ENCODE measurements around the gene IL1RAPL1.
"Not testable (repeated sequence)": the region's sequence is repeated elsewhere in the genome, so short reads cannot be mapped to it uniquely, and the experiment has no call there.

The IL1RAPL1 gene

GRCh38 chrX:28773807-28774206 is 186.6 kb downstream of the IL1RAPL1 start:
- no peak for DNase-seq

DNA sequence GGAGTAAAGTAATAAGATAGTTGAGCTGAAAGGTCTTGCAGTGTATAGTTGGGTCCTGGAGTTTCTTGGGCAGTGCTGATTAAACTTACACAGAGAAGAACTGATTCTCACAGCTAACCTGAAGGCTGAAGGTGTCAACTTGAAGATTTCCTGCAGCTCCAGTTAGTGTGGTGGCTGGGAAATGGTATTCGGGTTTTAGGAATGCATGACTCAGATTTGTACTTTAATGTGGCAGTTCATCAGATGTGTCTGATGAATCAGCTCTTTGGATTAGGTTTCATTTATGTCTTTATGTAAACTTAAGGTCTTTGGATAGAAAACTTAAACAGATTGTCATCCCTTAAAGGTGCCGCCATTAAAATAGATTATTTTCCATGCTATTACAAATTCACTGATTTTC is 200.0 kb downstream of the IL1RAPL1 start:
- no peak for DNase-seq

DNA sequence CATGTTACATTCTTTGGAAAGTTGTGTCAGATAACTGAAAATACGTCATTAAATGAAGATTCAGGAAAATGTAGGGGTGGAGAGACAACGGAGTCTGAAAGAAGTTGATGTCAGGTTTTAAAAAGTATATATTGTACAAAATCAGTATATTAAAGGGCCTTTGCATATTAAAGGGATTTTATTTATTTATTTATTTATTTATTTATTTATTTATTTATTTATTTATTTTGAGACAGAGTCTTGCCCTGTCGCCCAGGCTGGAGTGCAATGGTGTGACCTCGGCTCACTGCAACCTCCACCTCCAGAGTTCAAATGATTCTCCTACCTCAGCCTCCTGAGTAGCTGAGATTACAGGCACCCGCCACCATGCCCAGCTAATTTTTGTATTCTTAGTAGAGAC is 213.4 kb downstream of the IL1RAPL1 start:
- not testable (repeated sequence) for DNase-seq

GRCh38 chrX:28802625-28803024 is 215.4 kb downstream of the IL1RAPL1 start:
- no peak for DNase-seq

DNA sequence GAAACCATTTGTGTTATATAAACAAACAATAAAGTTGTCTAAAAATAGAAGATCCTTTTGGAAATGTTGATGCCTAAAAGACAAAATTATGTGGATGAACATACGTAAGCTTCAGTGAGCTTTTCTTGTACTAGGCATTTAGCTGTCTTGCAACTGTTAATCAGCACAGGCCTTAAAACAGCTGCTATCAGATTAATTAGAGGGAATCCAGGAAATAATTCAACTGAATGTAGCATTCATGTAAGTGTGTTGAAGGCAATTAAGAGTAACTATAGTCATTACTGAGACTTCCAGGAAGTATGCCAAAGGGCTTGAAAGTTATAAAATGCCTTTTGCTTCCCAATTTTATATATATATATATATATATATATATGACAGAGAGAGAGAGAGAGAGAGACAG is 248.7 kb downstream of the IL1RAPL1 start:
- DNase-seq = no peak

- DNase-seq = no peak
These were observed 256.6 kb downstream of the IL1RAPL1 start for GRCh38 chrX:28843817-28844216.

- DNase-seq = peak in 52 of 56 donors; percentile 0 to 84 (median 49)
These were observed 260.2 kb downstream of the IL1RAPL1 start for GRCh38 chrX:28847423-28847822.

GRCh38 chrX:28848707-28849106 is 261.5 kb downstream of the IL1RAPL1 start:
- no peak for DNase-seq

DNA sequence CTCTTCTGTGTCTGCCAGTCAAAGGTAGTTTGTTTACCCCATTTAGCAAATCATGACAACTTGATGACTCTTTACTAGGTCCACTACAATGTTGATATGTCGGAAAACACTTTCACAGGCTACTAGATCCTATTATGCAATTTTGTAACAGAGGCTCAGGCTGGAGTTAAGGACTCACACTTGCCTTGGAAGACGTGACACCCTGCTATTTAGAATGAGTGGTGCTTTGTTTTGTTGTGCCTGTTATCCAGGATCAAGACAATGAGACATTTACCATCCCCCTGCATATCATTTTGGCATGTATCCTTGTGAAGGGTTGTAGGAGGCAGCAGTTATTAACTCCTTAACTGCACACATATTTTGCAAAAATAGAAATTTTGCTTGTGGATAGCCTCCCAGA is 263.7 kb downstream of the IL1RAPL1 start:
- DNase-seq = peak in 3 of 56 donors; percentile 0 to 11 (median 1)

DNA sequence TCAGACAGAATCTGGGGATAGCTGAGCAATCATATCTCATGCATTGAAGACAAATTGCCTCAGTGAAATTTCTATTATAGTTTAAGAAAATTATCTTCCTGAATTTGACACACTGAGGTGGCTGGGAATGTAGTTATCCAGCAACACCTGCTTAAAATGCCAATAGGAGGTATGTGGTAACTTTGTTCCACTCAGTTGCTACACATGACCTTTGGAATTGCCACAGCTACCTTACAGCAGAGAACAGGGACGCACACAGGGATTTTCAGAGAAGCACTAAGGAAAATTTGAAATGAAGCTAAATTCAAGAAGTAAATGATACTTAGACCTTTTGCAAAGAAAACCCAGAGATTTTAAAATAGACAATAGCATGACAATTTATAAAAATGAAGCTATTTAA is 264.6 kb downstream of the IL1RAPL1 start:
- DNase-seq = no peak

DNA sequence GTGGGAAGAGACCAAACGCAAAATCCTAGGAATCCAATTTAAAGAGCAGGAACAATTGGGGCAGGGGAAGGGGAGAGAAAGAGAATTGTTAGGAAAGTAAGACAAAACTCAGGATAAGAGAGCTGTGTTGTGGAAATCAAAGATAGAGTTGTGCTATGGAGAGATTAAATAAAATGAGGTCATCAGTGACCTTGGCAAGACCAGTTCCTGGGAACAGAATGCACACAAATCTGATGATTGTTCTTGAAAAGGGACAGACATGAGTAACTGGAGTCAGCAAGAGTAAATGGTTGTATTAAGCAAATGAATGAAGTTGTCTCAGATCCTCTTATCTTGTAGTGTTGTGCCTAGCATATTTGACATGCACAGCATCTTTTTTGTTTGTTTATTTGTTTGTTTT is 267.4 kb downstream of the IL1RAPL1 start:
- DNase-seq = no peak

GRCh38 chrX:28876408-28876807 is 289.2 kb downstream of the IL1RAPL1 start:
- DNase-seq = peak in 11 of 56 donors; percentile 0 to 22 (median 3)

DNA sequence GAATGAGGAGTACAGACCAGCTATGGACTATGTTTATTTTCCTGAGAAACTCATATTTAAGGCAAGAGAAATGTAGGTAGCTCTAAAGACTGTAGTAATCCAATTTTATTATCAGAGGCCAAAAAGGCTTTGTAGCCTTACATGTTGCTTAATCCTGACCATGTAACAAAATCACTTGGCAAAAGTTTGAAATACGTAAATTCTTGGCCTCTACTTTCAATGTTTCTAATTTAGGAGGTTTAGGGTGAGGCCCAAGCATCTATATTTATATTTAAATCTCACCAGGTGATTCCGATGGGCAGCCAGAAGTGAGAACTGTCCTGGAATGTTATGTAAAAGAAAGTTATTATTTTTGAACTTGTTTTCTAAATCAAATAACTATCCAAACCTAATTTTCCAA is 289.7 kb downstream of the IL1RAPL1 start:
- no peak for DNase-seq

- DNase-seq = no peak
These were observed 292.9 kb downstream of the IL1RAPL1 start for GRCh38 chrX:28880136-28880535.

GRCh38 chrX:28884823-28885222 is 297.6 kb downstream of the IL1RAPL1 start:
- DNase-seq = no peak

GRCh38 chrX:28888416-28888815 is 301.2 kb downstream of the IL1RAPL1 start:
- DNase-seq = no peak

GRCh38 chrX:28889591-28890090 is 302.4 kb downstream of the IL1RAPL1 start:
- no peak for DNase-seq

GRCh38 chrX:28901637-28902036 is 314.4 kb downstream of the IL1RAPL1 start:
- no peak for DNase-seq

DNA sequence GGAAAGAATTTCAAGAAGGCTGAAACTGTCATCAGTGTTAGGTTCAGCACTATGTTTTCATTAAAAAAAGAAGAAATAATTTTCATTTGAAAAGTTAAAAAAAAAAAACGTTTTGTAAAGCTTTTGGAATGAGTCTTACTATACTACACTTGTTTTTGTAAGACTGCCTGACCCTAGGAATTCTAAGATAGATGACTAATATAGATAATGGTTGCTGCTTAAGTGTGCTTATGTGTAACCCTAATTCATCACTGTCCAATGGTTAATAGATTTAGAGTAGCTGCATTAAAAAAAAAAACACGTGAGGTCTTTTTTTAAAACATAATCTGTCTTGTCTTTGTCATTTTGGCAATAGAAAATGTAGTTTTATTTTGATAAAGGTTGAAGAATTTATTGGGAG is 323.2 kb downstream of the IL1RAPL1 start:
- no peak for DNase-seq

DNA sequence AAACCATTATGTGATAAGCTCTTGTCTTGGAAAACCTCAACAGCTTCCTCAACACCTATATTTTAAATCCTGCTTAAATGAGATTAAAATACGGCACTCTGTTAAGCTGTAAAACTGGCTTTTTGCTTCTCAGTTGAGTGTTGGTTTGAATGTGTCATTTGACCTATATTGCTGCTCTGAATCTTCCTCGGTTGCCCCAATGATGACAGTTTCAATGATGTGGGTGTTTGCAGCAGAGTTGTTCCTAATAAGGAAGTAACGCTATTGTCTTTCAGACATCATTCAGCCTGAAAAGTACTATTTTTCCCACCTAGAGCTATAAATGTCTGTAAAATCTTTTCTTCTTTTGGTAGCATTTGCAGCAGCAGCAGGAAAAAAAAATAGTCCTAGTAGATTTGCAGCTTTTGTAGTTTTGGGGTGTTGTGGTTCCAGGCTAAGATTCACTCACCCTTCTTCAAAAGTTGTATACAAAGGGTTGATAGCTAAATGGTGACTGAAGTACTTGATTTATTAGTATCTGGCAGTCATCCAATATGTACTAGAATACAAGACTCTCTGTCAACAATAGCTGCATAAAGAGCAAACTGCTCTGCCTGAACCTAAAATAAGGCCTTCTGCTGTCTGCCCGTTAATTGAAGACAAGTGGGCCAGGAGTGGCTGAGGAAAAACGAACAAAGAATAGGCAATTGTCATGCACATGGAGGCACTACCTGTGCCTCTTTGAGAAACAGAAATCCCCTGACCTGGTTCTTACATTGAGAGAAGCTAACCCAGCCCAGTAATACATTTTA is 333.1 kb downstream of the IL1RAPL1 start:
- peak in 2 of 56 donors; percentile 1 to 9 for DNase-seq

- DNase-seq = no peak
These were observed 334.9 kb downstream of the IL1RAPL1 start for GRCh38 chrX:28922106-28922505.

- no peak for DNase-seq
These were observed 359.6 kb downstream of the IL1RAPL1 start for GRCh38 chrX:28946846-28947245.

GRCh38 chrX:28960063-28960462 is 372.8 kb downstream of the IL1RAPL1 start:
- no peak for DNase-seq
